ENCODE data around the gene ATP8A2. TPM values are rescaled to one million over a fixed set of nuclear protein-coding genes. Genes with fewer than 3 reads are reported as not detected.

The ATP8A2 gene
- total RNA-seq, 1 donor from 2014 or later = 3.4 TPM

GRCh38 chr13:25493931-25494640, 122.3 kb downstream of the ATP8A2 start:
- Mint-ChIP-seq H3K36me3 (ENCODE audit: low read depth) (no peaks in the 10 kb centered on the region), H3K4me3 (no peak overlapping the region), H3K27ac (ENCODE audit: unreplicated experiment) (no peak overlapping the region), H3K4me1 (peaks cover 5% of the 10 kb centered on the region), H3K9me3 (no peaks in the 10 kb centered on the region), H3K27me3 (ENCODE audit: low read depth) (peaks cover 44% of the 10 kb centered on the region)
- TF ChIP-seq CTCF (conservative IDR thresholded peaks at IDR 0.05) = no peak
- DNase-seq (ENCODE audit: low read depth, low spot score) = no peak

DNA sequence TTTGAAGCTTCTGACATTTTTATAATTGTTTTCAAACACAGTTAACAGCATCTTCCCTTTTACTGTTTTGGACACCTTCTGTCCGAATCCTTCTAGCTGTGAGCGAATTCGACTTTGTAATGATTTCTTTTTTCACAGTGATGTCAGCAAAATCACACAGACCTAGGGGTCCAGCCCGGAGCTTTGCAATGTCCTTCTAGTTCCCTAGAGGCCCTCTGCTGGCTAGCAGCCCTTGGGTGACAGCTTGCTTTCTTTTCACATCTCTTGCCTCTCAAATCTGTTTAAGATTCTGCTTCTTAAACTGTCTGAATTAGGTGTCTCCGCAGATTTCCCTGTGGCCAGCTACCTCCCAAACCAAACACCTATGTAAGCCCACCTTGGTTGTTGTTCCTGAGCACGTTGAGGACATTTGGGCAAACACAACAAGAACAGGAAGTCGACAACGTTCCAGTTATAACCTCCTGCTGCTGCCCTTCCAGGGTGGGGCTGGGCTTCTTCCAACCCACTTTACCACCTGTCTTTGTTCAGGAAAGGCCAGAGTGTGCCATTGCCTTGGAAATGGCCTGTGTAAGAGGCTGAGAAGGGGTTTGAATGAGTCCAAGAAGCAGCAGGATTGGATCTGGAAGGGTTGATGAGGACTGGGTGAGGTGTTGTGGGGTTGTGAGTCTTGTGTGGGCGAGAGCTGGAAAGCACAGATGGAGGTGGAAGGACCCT, 123.1 kb downstream of the ATP8A2 start:
- Mint-ChIP-seq H3K27me3 (ENCODE audit: low read depth) (peaks cover 38% of the 10 kb centered on the region), H3K27ac (ENCODE audit: unreplicated experiment) (no peak overlapping the region), H3K9me3 (no peaks in the 10 kb centered on the region), H3K4me3 (no peak overlapping the region), H3K4me1 (no peaks in the 10 kb centered on the region), H3K36me3 (ENCODE audit: low read depth) (no peaks in the 10 kb centered on the region)
- no peak for TF ChIP-seq CTCF (conservative IDR thresholded peaks at IDR 0.05)
- no peak for DNase-seq (ENCODE audit: low read depth, low spot score)

- Mint-ChIP-seq H3K4me3 (no peak overlapping the region), H3K36me3 (ENCODE audit: low read depth) (no peaks in the 10 kb centered on the region), H3K9me3 (no peaks in the 10 kb centered on the region), H3K27me3 (ENCODE audit: low read depth) (peaks cover 31% of the 10 kb centered on the region), H3K27ac (ENCODE audit: unreplicated experiment) (no peak overlapping the region), H3K4me1 (no peaks in the 10 kb centered on the region)
- TF ChIP-seq CTCF (conservative IDR thresholded peaks at IDR 0.05) = no peak
- DNase-seq (ENCODE audit: low read depth, low spot score) = no peak
Observed at GRCh38 chr13:25501231-25501630, 129.5 kb downstream of the ATP8A2 start.

GRCh38 chr13:25502031-25502430, 130.3 kb downstream of the ATP8A2 start:
- TF ChIP-seq CTCF (conservative IDR thresholded peaks at IDR 0.05) = no peak
- Mint-ChIP-seq H3K27me3 (ENCODE audit: low read depth) (peaks cover 28% of the 10 kb centered on the region), H3K4me3 (no peak overlapping the region), H3K9me3 (no peaks in the 10 kb centered on the region), H3K36me3 (ENCODE audit: low read depth) (no peaks in the 10 kb centered on the region), H3K4me1 (no peaks in the 10 kb centered on the region), H3K27ac (ENCODE audit: unreplicated experiment) (no peak overlapping the region)
- no peak for DNase-seq (ENCODE audit: low read depth, low spot score)

DNA sequence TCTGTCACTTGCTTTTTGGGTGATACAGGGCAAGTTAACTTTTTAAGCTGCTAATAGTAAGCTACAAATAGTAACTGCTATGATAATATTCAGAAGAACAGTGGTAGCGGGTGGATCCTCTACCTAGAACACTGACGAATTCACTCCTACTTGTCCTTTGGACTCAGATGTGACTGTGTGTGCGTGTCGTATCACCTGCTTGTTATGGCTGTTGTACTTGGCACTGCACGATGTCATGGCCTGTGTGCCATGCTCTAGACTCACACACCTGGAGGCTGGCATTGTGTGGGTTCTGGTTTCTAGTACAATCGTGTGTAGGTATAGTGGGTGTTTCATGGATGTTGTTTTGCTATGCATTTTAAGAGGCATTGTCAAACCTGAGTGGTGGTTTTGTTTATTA, 130.8 kb downstream of the ATP8A2 start:
- DNase-seq (ENCODE audit: low read depth, low spot score) = no peak
- no peak for TF ChIP-seq CTCF (conservative IDR thresholded peaks at IDR 0.05)
- Mint-ChIP-seq H3K4me3 (no peak overlapping the region), H3K9me3 (no peaks in the 10 kb centered on the region), H3K27ac (ENCODE audit: unreplicated experiment) (no peak overlapping the region), H3K27me3 (ENCODE audit: low read depth) (peaks cover 28% of the 10 kb centered on the region), H3K4me1 (no peaks in the 10 kb centered on the region), H3K36me3 (ENCODE audit: low read depth) (no peaks in the 10 kb centered on the region)
